ENCODE measurements around the gene NEK8.

The NEK8 gene

GRCh38 chr17:28744104-28744971 is 15.8 kb downstream of the NEK8 start:
- ATAC-seq: no peak
- no peak for TF ChIP-seq PPARA (CRISPR knock-in tag; IDR thresholded peaks at IDR 0.05; ENCODE audit: borderline replicate concordance)
- TF ChIP-seq PATZ1 (CRISPR knock-in tag; IDR thresholded peaks at IDR 0.05; ENCODE audit: borderline replicate concordance): peak; percentile 60; the same call in 1 of the 2 replicates

DNA sequence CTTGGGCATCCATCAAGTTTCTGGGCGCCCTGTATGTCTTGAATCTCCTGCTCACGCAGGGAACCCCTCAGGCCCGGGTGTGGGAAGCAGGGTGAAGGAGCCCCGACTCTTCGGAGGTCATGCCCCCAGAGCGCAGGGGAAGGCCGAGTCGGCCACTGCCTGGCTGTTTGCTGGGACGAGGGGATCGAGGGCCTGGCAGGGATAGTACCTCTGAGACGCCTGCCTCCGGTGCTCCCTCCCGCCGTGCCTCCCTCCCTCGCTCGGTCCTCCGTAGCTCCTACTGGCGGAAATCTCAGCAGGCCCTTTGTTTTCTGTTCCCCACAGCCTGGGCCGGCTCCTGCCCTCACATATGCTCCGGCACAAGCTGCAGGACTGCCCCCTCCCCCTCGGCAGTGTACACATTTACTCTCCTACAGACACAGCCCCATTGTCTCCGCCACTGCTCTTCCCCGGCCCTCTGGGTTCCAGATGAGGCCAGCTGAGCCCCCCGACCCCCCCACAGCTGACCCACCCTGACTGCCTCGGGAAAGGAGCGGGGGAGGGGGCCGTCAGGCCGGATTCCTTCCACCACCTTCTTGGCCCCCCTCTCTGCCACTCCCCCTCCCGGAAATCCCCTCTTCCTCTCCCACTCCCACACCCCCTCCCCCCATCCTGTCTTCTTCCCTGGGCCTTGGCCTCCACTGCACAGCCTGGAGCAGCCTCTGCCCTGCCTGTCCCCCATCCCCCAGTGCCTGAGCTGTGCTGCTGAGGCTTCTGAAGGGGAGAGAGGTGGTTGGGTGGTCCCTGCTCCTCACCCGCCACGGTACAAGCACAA is 16.6 kb downstream of the NEK8 start:
- TF ChIP-seq ZNF70 (CRISPR knock-in tag; IDR thresholded peaks at IDR 0.05): no peak
- TF ChIP-seq, protein P1, sequence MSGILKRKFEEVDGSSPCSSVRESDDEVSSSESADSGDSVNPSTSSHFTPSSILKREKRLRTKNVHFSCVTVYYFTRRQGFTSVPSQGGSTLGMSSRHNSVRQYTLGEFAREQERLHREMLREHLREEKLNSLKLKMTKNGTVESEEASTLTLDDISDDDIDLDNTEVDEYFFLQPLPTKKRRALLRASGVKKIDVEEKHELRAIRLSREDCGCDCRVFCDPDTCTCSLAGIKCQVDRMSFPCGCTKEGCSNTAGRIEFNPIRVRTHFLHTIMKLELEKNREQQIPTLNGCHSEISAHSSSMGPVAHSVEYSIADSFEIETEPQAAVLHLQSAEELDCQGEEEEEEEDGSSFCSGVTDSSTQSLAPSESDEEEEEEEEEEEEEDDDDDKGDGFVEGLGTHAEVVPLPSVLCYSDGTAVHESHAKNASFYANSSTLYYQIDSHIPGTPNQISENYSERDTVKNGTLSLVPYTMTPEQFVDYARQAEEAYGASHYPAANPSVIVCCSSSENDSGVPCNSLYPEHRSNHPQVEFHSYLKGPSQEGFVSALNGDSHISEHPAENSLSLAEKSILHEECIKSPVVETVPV (CRISPR knock-in tag; IDR thresholded peaks at IDR 0.05): no peak
- no peak for TF ChIP-seq PATZ1 (CRISPR knock-in tag; IDR thresholded peaks at IDR 0.05; ENCODE audit: borderline replicate concordance)
- no peak for TF ChIP-seq GLIS3 (CRISPR knock-in tag; IDR thresholded peaks at IDR 0.05)
- TF ChIP-seq ZFP3 (CRISPR knock-in tag; IDR thresholded peaks at IDR 0.05): no peak
- no peak for TF ChIP-seq CSDC2 (CRISPR knock-in tag; IDR thresholded peaks at IDR 0.05)
- TF ChIP-seq TSHZ2 (CRISPR knock-in tag; IDR thresholded peaks at IDR 0.05): no peak
- TF ChIP-seq, protein P2, sequence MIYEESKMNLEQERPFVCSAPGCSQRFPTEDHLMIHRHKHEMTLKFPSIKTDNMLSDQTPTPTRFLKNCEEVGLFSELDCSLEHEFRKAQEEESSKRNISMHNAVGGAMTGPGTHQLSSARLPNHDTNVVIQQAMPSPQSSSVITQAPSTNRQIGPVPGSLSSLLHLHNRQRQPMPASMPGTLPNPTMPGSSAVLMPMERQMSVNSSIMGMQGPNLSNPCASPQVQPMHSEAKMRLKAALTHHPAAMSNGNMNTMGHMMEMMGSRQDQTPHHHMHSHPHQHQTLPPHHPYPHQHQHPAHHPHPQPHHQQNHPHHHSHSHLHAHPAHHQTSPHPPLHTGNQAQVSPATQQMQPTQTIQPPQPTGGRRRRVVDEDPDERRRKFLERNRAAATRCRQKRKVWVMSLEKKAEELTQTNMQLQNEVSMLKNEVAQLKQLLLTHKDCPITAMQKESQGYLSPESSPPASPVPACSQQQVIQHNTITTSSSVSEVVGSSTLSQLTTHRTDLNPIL (CRISPR knock-in tag; IDR thresholded peaks at IDR 0.05; ENCODE audit: low read depth): no peak
- TF ChIP-seq BACH2 (CRISPR knock-in tag; IDR thresholded peaks at IDR 0.05; ENCODE audit: borderline replicate concordance): no peak
- TF ChIP-seq PPARA (CRISPR knock-in tag; IDR thresholded peaks at IDR 0.05; ENCODE audit: borderline replicate concordance): no peak
- no peak for TF ChIP-seq SNAI2 (CRISPR knock-in tag; IDR thresholded peaks at IDR 0.05)
- TF ChIP-seq ZNF565 (CRISPR knock-in tag; conservative IDR thresholded peaks at IDR 0.05; ENCODE audit: low read depth): no peak
- TF ChIP-seq ZNF8 (CRISPR knock-in tag; IDR thresholded peaks at IDR 0.05): no peak
- no peak for TF ChIP-seq OSR1 (CRISPR knock-in tag; IDR thresholded peaks at IDR 0.05)
- no peak for TF ChIP-seq TCF4 (CRISPR knock-in tag; IDR thresholded peaks at IDR 0.05; ENCODE audit: borderline replicate concordance)
- peak; percentile 6 for ATAC-seq

DNA sequence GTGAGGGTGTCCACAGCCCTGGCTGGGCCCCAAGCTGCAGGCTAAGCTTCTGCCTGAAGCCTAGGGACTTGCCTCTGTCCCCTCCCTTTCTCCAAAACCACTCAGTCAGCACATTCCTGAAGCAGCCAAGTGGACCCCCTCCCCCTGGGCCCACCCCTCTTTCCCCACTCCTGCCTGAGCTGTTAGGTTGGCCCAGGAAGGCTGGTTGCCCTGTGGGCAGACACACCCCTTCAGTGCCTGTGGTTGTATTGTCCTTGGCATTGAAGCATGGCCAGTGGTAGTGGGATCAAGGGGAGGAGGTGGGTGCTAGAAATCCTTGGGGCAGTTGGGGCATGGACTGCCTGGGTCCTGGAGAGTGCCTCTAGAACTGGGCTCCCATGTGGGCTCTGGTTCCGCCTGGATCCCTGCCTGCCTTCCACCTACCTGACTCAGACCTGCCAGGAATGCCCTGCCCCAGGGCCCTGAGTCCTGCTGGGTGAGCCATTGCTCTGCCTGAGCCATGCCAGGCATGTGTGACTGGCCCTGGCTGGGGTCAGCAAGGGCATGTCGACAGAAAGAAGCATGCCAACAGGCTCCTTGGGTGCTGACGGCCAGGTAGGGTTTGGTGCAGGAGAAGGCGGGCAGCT is 17.3 kb downstream of the NEK8 start:
- ATAC-seq: no peak
- TF ChIP-seq ZFP30 (CRISPR knock-in tag; IDR thresholded peaks at IDR 0.05) (no peak), CSDC2 (CRISPR knock-in tag; IDR thresholded peaks at IDR 0.05) (no peak), TCF4 (CRISPR knock-in tag; IDR thresholded peaks at IDR 0.05; ENCODE audit: borderline replicate concordance) (no peak), TSHZ2 (CRISPR knock-in tag; IDR thresholded peaks at IDR 0.05) (no peak), SNAI2 (CRISPR knock-in tag; IDR thresholded peaks at IDR 0.05) (no peak), BACH2 (CRISPR knock-in tag; IDR thresholded peaks at IDR 0.05; ENCODE audit: borderline replicate concordance) (no peak), ZFP3 (CRISPR knock-in tag; IDR thresholded peaks at IDR 0.05) (no peak)
- TF ChIP-seq, protein P1 (CRISPR knock-in tag; IDR thresholded peaks at IDR 0.05): no peak
- TF ChIP-seq, protein P2 (CRISPR knock-in tag; IDR thresholded peaks at IDR 0.05; ENCODE audit: low read depth): no peak
